WTC11 (cell line): Measurements from ENCODE around the gene SETD1A. TPM values are rescaled to one million over a fixed set of nuclear protein-coding genes. Genes with fewer than 3 reads are reported as not detected.

ENCODE experiments used
- ATAC-seq: fragments of 200-7000 bp; cut with Tn5 transposase; 2 replicates; pipeline ENCODE4 v1.10.0; 2021; ENCODE audit warnings: mild to moderate bottlenecking, moderate library complexity
- CTCF ChIA-PET: fragments of 300-600 bp; sonication (Branson Sonifier 250); formaldehyde crosslinking; loops from one replicate; lab custom pipeline; 2021; ENCODE audit warnings: antibody characterized with exemption; lab: Charles Lee
- POLR2A ChIA-PET: fragments of 350-600 bp; sonication (Branson Sonifier 250); formaldehyde crosslinking; loops from one replicate; lab custom pipeline; 2021; ENCODE audit warnings: antibody characterized with exemption; lab: Charles Lee
- DNase-seq: peaks from one replicate; pipeline ENCODE4 v3.0.0; 2021; ENCODE audit warnings: low spot score
- H3K27ac Mint-ChIP-seq: 2 replicates; pipeline ENCODE4 v1.8.0; 2021; ENCODE audit warnings: mixed read lengths
- H3K27me3 Mint-ChIP-seq: 2 replicates; pipeline ENCODE4 v1.8.0; 2021; ENCODE audit warnings: low read depth, mild to moderate bottlenecking, moderate library complexity, mixed read lengths
- H3K36me3 Mint-ChIP-seq: 2 replicates; pipeline ENCODE4 v1.8.0; 2021; ENCODE audit warnings: mixed read lengths
- H3K4me1 Mint-ChIP-seq: 2 replicates; pipeline ENCODE4 v1.8.0; 2022; ENCODE audit warnings: mixed read lengths
- H3K4me3 Mint-ChIP-seq: 2 replicates; pipeline ENCODE4 v1.8.0; 2021; ENCODE audit warnings: mild to moderate bottlenecking, moderate library complexity, mixed read lengths
- H3K9me3 Mint-ChIP-seq: 2 replicates; pipeline ENCODE4 v1.8.0; 2021; ENCODE audit warnings: mixed read lengths
- ATF1 ChIP-seq: sonication (generic); formaldehyde crosslinking; IDR thresholded peaks from 2 replicates; pipeline ENCODE4 v1.8.1; 2023; ENCODE audit warnings: mild to moderate bottlenecking, moderate library complexity, missing genetic modification reagents
- IRF1 ChIP-seq: sonication (generic); formaldehyde crosslinking; IDR thresholded peaks from 2 replicates; pipeline ENCODE4 v1.8.0; 2023; ENCODE audit warnings: missing genetic modification reagents
- JAZF1 ChIP-seq: fragments of 250-450 bp; sonication (Bioruptor Pico); IDR thresholded peaks from 2 replicates; pipeline ENCODE4 v1.9.0; 2021; ENCODE audit warnings: moderate library complexity, mild to moderate bottlenecking, inconsistent platforms
- NFYB ChIP-seq: sonication (generic); formaldehyde crosslinking; conservative IDR thresholded peaks from 2 replicates; pipeline ENCODE4 v1.8.0; 2022; ENCODE audit warnings: low read depth, missing genetic modification reagents
- ZBTB21 ChIP-seq: sonication (generic); formaldehyde crosslinking; IDR thresholded peaks from 2 replicates; pipeline ENCODE4 v1.8.1; 2023; ENCODE audit warnings: mild to moderate bottlenecking, missing genetic modification reagents, borderline replicate concordance
- ZMAT4 ChIP-seq: fragments of 250-450 bp; sonication (Bioruptor Pico); IDR thresholded peaks from 2 replicates; pipeline ENCODE4 v1.9.0; 2021; ENCODE audit warnings: mild to moderate bottlenecking
- ZNF138 ChIP-seq: sonication (generic); formaldehyde crosslinking; conservative IDR thresholded peaks from 2 replicates; pipeline ENCODE4 v1.8.1; 2022; ENCODE audit warnings: mild to moderate bottlenecking, moderate library complexity, missing genetic modification reagents
- ZNF317 ChIP-seq: sonication (generic); formaldehyde crosslinking; IDR thresholded peaks from 2 replicates; pipeline ENCODE4 v1.8.1; 2023; ENCODE audit warnings: low read depth, mild to moderate bottlenecking, moderate library complexity, missing genetic modification reagents, borderline replicate concordance
- ZNF423 ChIP-seq: fragments of 250-450 bp; sonication (Bioruptor Pico); IDR thresholded peaks from 2 replicates; pipeline ENCODE4 v2.1.2; 2022; ENCODE audit warnings: mild to moderate bottlenecking, moderate library complexity
- ZNF425 ChIP-seq: fragments of 250-450 bp; sonication (Bioruptor Pico); conservative IDR thresholded peaks from 2 replicates; pipeline ENCODE4 v1.9.0; 2021; ENCODE audit warnings: mild to moderate bottlenecking
- ZNF671 ChIP-seq: fragments of 250-450 bp; sonication (Bioruptor Pico); IDR thresholded peaks from 2 replicates; pipeline ENCODE4 v1.8.0; 2021; ENCODE audit warnings: mild to moderate bottlenecking
- ZSCAN18 ChIP-seq: fragments of 250-450 bp; sonication (Bioruptor Pico); IDR thresholded peaks from 2 replicates; pipeline ENCODE4 v2.1.2; 2022; ENCODE audit warnings: mild to moderate bottlenecking, moderate library complexity
- total RNA-seq: library from RNA; stranded (reverse); gene quantifications from 3 replicates; pipeline ENCODE4 v1.2.3, GENCODE V29; 2021
- TF ChIP-seq, protein P1 (sequence below): sonication (generic); formaldehyde crosslinking; IDR thresholded peaks from 2 replicates; pipeline ENCODE4 v1.8.1; 2023; ENCODE audit warnings: mild to moderate bottlenecking, missing genetic modification reagents
- TF ChIP-seq, protein P2 (sequence below): sonication (generic); formaldehyde crosslinking; conservative IDR thresholded peaks from 2 replicates; pipeline ENCODE4 v1.8.1; 2022; ENCODE audit warnings: mild to moderate bottlenecking, missing genetic modification reagents
- TF ChIP-seq, protein P3 (sequence below): sonication (generic); formaldehyde crosslinking; IDR thresholded peaks from 2 replicates; pipeline ENCODE4 v1.8.0; 2022; ENCODE audit warnings: missing genetic modification reagents
- TF ChIP-seq, protein P4 (sequence below): sonication (generic); formaldehyde crosslinking; IDR thresholded peaks from 2 replicates; pipeline ENCODE4 v1.8.1; 2022; ENCODE audit warnings: missing genetic modification reagents, borderline replicate concordance

SETD1A gene
- total RNA-seq, 1 experiment from 2014 or later: 31.1 TPM

DNA sequence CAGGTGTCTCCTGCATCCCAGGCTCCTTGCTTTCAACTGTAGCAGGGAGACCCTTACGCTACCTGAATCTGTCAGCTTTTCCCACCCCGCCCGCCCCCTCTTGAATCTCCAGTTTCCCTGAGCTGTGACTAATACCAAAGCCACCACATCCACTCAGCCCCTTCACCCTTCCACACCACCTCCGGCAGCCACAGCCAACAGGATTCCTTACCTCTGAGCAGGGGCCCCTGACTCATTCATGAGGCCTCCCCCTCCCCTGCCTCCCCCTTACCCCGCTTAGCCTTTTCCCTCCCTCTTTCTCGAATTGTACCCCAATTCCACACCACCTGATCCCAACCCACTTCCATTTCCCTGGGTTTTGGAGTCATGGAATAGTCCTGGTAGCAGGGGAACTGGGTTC, 50.6 kb downstream of the SETD1A start:
- DNase-seq (no peak), ATAC-seq (no peak)
- no peaks in the 10 kb centered on the region for H3K36me3 Mint-ChIP-seq
- peaks cover 21% of the 10 kb centered on the region for H3K27me3 Mint-ChIP-seq
- ChIA-PET POLR2A (interaction anchor here (0.6 kb wide), 1 partner anchor 30 kb away, joined by 4 read pairs; no protein-coding TSS in a partner anchor), CTCF (interaction anchor here (2.6 kb wide), 1 partner anchor 23 kb away, joined by 12 read pairs; the partner anchor contains the start of gene HSD3B7)
- no peaks in the 10 kb centered on the region for H3K9me3 Mint-ChIP-seq
- TF ChIP-seq, protein P1, sequence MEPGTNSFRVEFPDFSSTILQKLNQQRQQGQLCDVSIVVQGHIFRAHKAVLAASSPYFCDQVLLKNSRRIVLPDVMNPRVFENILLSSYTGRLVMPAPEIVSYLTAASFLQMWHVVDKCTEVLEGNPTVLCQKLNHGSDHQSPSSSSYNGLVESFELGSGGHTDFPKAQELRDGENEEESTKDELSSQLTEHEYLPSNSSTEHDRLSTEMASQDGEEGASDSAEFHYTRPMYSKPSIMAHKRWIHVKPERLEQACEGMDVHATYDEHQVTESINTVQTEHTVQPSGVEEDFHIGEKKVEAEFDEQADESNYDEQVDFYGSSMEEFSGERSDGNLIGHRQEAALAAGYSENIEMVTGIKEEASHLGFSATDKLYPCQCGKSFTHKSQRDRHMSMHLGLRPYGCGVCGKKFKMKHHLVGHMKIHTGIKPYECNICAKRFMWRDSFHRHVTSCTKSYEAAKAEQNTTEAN (CRISPR knock-in tag): no peak
- no peak for TF ChIP-seq NFYB (CRISPR knock-in tag)
- TF ChIP-seq IRF1 (CRISPR knock-in tag): no peak
- TF ChIP-seq, protein P2, sequence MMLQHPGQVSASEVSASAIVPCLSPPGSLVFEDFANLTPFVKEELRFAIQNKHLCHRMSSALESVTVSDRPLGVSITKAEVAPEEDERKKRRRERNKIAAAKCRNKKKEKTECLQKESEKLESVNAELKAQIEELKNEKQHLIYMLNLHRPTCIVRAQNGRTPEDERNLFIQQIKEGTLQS (CRISPR knock-in tag): no peak
- TF ChIP-seq ATF1: no peak
- no peak for TF ChIP-seq ZNF671
- TF ChIP-seq ZNF317 (CRISPR knock-in tag): no peak
- no peak for TF ChIP-seq ZSCAN18 (CRISPR knock-in tag)
- no peak for TF ChIP-seq ZNF138 (CRISPR knock-in tag)
- TF ChIP-seq ZNF423 (CRISPR knock-in tag): no peak
- no peak for TF ChIP-seq ZNF425 (CRISPR knock-in tag)
- TF ChIP-seq JAZF1: no peak
- no peak for TF ChIP-seq ZMAT4 (CRISPR knock-in tag)
- TF ChIP-seq, protein P3, sequence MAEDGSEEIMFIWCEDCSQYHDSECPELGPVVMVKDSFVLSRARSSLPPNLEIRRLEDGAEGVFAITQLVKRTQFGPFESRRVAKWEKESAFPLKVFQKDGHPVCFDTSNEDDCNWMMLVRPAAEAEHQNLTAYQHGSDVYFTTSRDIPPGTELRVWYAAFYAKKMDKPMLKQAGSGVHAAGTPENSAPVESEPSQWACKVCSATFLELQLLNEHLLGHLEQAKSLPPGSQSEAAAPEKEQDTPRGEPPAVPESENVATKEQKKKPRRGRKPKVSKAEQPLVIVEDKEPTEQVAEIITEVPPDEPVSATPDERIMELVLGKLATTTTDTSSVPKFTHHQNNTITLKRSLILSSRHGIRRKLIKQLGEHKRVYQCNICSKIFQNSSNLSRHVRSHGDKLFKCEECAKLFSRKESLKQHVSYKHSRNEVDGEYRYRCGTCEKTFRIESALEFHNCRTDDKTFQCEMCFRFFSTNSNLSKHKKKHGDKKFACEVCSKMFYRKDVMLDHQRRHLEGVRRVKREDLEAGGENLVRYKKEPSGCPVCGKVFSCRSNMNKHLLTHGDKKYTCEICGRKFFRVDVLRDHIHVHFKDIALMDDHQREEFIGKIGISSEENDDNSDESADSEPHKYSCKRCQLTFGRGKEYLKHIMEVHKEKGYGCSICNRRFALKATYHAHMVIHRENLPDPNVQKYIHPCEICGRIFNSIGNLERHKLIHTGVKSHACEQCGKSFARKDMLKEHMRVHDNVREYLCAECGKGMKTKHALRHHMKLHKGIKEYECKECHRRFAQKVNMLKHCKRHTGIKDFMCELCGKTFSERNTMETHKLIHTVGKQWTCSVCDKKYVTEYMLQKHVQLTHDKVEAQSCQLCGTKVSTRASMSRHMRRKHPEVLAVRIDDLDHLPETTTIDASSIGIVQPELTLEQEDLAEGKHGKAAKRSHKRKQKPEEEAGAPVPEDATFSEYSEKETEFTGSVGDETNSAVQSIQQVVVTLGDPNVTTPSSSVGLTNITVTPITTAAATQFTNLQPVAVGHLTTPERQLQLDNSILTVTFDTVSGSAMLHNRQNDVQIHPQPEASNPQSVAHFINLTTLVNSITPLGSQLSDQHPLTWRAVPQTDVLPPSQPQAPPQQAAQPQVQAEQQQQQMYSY (CRISPR knock-in tag): no peak
- TF ChIP-seq ZBTB21 (CRISPR knock-in tag): no peak
- TF ChIP-seq, protein P4, sequence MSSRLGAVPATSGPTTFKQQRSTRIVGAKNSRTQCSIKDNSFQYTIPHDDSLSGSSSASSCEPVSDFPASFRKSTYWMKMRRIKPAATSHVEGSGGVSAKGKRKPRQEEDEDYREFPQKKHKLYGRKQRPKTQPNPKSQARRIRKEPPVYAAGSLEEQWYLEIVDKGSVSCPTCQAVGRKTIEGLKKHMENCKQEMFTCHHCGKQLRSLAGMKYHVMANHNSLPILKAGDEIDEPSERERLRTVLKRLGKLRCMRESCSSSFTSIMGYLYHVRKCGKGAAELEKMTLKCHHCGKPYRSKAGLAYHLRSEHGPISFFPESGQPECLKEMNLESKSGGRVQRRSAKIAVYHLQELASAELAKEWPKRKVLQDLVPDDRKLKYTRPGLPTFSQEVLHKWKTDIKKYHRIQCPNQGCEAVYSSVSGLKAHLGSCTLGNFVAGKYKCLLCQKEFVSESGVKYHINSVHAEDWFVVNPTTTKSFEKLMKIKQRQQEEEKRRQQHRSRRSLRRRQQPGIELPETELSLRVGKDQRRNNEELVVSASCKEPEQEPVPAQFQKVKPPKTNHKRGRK (CRISPR knock-in tag): no peak
- peaks cover 24% of the 10 kb centered on the region for H3K4me1 Mint-ChIP-seq
- no peak overlapping the region for H3K27ac Mint-ChIP-seq
- H3K4me3 Mint-ChIP-seq: no peak overlapping the region
